Hematopoietic multipotent progenitor cell treated with erythropoietin and hydrocortisone succinate and interleukin-3 and kit ligand, for 15 days (in vitro differentiated cells): ENCODE results near the gene CYP2U1.
"Not testable (repeated sequence)": the region's sequence is repeated elsewhere in the genome, so short reads cannot be mapped to it uniquely, and the experiment has no call there.

Experiments
- DNase-seq: peaks from one replicate; pipeline ENCODE4 v3.0.0-alpha.2; 2015; ENCODE audit warnings: low spot score

CYP2U1 gene

GRCh38 chr4:107922486-107923473 lies 8.6 kb upstream of the CYP2U1 start:
- DNase-seq = no peak

DNA sequence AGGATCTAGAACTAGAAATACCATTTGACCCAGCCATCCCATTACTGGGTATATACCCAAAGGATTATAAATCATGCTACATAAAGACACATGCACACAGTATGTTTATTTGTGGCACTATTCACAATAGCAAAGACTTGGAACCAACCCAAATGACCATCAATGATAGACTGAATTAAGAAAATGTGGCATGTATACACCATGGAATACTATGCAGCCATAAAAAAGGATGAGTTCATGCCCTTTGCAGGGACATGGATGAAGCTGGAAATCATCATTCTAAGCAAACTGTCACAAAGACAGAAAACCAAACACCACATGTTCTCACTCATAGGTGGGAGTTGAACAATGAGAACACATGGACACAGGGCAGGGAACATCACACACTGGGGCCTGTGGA lies 5.6 kb upstream of the CYP2U1 start:
- not testable (repeated sequence) for DNase-seq

- not testable (repeated sequence) for DNase-seq
These were observed 4.5 kb upstream of the CYP2U1 start for GRCh38 chr4:107926875-107927274.

DNA sequence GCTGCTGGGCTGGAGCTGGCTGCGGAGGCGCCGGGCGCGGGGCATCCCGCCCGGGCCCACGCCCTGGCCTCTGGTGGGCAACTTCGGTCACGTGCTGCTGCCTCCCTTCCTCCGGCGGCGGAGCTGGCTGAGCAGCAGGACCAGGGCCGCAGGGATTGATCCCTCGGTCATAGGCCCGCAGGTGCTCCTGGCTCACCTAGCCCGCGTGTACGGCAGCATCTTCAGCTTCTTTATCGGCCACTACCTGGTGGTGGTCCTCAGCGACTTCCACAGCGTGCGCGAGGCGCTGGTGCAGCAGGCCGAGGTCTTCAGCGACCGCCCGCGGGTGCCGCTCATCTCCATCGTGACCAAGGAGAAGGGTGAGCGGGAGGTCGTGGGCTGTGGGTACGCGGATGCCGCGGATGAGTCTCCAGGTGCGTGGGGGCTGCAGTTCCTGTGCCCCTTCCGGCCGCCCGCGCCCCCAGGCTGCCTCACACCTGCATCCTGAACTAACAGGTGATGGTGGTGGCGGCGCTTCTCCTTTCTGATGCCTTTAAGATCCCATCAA lies 499 bp downstream of the CYP2U1 start:
- no peak for DNase-seq

- no peak for DNase-seq
These were observed 3.9 kb downstream of the CYP2U1 start for GRCh38 chr4:107935246-107935645.

- DNase-seq = no peak
These were observed 5.7 kb downstream of the CYP2U1 start for GRCh38 chr4:107937040-107937439.

DNA sequence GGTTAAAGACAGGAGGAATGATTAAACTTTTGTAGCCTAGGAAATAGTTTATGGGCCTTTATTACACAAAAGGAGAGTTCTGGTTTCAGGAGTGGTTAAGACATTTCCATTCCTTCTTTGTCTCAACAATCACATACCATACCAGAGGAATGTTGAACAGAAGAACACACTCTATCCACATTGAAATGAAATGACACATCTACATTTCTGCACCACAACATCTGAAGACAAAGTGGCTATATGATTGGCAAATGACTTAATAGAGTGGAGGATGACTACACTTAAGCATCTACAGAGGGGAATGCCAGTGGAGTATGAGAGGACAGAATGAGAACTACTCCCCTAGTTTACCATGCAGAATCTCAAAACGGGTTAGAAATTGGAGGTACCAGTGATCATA lies 8.0 kb downstream of the CYP2U1 start:
- no peak for DNase-seq

GRCh38 chr4:107945809-107946208 lies 14.5 kb downstream of the CYP2U1 start:
- no peak for DNase-seq

GRCh38 chr4:107950746-107951540 lies 19.6 kb downstream of the CYP2U1 start:
- DNase-seq = no peak

DNA sequence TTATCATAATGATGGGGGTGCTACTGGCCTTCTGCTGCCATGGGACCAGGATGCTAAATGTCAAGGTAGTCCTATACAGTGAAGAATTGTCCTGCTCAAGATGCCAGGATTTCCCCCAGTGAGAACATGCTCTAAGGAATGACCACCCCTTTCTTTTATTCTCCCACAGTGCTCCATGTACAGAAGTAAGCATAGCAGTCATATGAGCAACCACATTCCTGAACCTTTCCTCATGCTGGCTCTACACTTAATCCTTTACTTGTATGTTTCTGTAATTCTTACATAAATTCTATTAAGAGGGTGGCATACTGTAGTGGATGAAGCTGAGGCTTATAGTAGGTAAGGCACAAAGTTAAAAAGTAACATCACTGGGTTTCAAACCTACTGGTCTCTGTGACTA lies 20.2 kb downstream of the CYP2U1 start:
- DNase-seq = no peak

DNA sequence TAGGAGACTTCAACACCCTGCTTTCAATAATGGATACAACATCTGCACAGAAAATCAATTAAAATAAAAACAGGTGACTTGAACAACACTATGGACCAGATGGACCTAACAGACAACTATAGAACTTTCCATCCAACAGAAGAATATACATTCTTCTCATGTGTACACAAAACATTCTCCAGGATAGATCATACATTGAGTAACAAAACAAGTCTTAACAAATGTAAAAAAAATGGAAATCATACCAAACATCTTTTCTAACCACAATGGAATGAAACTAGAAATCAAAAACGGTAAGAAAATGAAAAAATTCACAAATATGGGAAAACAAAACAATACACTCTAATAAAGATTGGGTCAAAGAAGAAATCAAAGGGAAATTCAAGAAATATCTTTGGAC lies 24.7 kb downstream of the CYP2U1 start:
- no peak for DNase-seq

GRCh38 chr4:107966903-107967302 lies 35.6 kb downstream of the CYP2U1 start:
- DNase-seq = no peak

DNA sequence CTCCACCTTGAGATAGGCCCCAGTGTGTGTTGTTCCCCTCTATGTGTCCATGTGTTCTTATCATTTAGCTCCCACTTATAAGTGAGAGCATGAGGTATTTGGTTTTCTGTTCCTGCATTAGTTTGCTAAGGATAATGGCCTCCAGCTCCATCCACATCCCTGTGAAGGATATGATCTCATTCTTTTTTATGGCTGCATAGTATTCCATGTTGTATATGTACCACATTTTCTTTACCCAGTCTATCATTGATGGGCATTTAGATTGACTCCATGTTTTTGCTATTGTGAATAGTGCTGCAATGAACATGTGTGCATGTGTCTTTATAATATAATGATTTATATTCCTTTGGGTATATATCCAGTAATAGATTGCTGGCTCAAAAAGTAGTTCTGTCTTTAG lies 36.2 kb downstream of the CYP2U1 start:
- DNase-seq = not testable (repeated sequence)

DNA sequence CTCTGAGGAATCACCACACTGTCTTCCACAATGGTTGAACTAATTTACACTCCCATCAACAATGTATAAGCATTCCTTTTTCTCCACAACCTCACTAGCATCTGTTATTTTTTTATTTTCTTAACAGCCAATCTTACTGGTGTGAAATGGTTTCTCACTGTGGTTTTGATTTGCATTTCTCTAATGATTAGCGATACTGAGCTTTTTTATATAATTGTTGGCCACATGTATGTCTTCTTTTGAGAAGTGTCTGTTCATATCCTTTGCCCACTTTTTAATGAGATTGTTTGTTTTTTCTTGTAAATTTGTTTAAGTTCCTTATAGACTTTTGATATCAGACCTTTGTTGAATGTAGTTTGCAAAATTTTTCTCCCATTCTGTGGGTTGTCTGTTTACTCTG lies 36.6 kb downstream of the CYP2U1 start:
- DNase-seq = not testable (repeated sequence)

DNA sequence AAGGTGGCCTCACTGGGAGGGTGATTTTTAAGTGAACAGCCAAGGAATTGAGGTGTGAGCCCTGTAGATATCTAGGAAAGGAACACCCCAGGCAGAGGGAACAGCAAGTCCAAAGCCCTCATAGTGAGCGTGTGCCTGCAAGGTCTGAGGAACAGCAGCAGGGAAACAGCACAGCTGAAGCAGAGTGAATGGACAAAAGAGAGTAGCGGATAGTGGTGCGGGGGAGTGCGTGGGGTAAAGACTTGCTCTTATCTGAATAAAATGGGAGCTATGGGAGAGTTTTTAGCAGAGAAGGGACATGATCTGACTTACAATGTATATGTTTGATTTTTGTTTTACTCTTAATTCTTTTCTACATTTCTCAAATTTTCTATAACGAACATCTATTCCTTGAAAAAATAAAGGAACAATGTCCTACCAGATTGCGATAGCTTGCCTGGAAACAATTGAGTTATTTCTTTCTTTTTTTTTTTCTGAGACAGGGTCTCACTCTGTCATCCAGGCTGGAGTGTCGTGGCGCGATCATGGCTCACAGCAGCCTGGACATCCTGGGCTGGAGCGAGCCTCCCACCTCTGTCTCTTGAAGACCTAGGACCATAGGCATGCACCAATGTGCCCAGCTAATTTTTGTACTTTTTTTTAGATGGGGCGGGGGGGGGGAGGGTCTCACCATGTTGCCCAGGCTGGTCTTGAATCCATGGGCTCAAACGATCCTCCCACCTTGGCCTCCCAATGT lies 38.9 kb downstream of the CYP2U1 start:
- no peak for DNase-seq

- DNase-seq = no peak
These were observed 41.3 kb downstream of the CYP2U1 start for GRCh38 chr4:107972605-107973004.

DNA sequence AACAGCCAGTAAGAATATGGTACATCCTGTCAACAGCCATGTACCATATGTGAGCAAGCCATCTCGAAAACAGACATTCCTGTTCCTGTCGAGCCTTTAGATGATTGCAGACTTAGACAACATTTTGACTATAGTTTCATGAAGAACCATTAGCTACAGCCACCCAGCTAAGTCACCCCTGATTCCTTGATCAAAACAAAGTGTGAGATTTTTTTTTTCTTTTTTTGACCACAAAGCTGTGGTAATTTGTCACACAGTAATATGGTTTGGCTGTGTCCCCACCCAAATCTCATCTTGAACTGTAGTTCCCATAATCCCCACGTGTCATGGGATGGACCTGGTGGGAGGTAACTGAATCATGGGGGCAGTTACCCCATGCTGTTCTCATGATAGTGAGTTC lies 43.2 kb downstream of the CYP2U1 start:
- DNase-seq = no peak

- no peak for DNase-seq
These were observed 46.1 kb downstream of the CYP2U1 start for GRCh38 chr4:107977482-107977881.

GRCh38 chr4:107977966-107978705 lies 46.8 kb downstream of the CYP2U1 start:
- DNase-seq = no peak

- DNase-seq = no peak
These were observed 47.5 kb downstream of the CYP2U1 start for GRCh38 chr4:107978716-107979451.
